NCI-H345 treated with DMSO at 0.1 percent for 48 hours (cell line): ENCODE data around the gene NCAPD2.
"Not testable (repeated sequence)": the region's sequence is repeated elsewhere in the genome, so short reads cannot be mapped to it uniquely, and the experiment has no call there.

ENCODE experiments used
- DNase-seq: peaks from one replicate; lab custom pipeline; 2025; ENCODE audit not compliant: unreplicated experiment; lab: John Stamatoyannopoulos, UW

The NCAPD2 gene

GRCh38 chr12:6547987-6548386 is 54.1 kb downstream of the NCAPD2 start:
- DNase-seq: no peak

GRCh38 chr12:6548556-6548955 is 54.7 kb downstream of the NCAPD2 start:
- DNase-seq: no peak

GRCh38 chr12:6548966-6549683 is 55.2 kb downstream of the NCAPD2 start:
- no peak for DNase-seq

- DNase-seq: no peak
Measured at GRCh38 chr12:6549684-6550151, 55.8 kb downstream of the NCAPD2 start.

- DNase-seq: no peak
Measured at GRCh38 chr12:6550294-6551062, 56.6 kb downstream of the NCAPD2 start.

- no peak for DNase-seq
Measured at GRCh38 chr12:6551063-6551461, 57.2 kb downstream of the NCAPD2 start.

GRCh38 chr12:6551496-6552139 is 57.7 kb downstream of the NCAPD2 start:
- no peak for DNase-seq

GRCh38 chr12:6552140-6552551 is 58.2 kb downstream of the NCAPD2 start:
- DNase-seq: no peak

GRCh38 chr12:6553051-6553868 is 59.4 kb downstream of the NCAPD2 start:
- no peak for DNase-seq

- no peak for DNase-seq
Measured at GRCh38 chr12:6554168-6555017, 60.5 kb downstream of the NCAPD2 start.

- DNase-seq: no peak
Measured at GRCh38 chr12:6555018-6555691, 61.3 kb downstream of the NCAPD2 start.

GRCh38 chr12:6556496-6556817 is 62.6 kb downstream of the NCAPD2 start:
- DNase-seq: not testable (repeated sequence)

GRCh38 chr12:6556857-6557256 is 63.0 kb downstream of the NCAPD2 start:
- DNase-seq: no peak

GRCh38 chr12:6558014-6558760 is 64.3 kb downstream of the NCAPD2 start:
- not testable (repeated sequence) for DNase-seq

- no peak for DNase-seq
Measured at GRCh38 chr12:6559500-6559899, 65.6 kb downstream of the NCAPD2 start.

GRCh38 chr12:6560501-6561205 is 66.8 kb downstream of the NCAPD2 start:
- no peak for DNase-seq

GRCh38 chr12:6562881-6563280 is 69.0 kb downstream of the NCAPD2 start:
- no peak for DNase-seq

GRCh38 chr12:6563448-6564050 is 69.6 kb downstream of the NCAPD2 start:
- peak; percentile 12 for DNase-seq
